GF-D8 (cell line): ENCODE data around the gene DHH.
"Not testable (repeated sequence)": the region's sequence is repeated elsewhere in the genome, so short reads cannot be mapped to it uniquely, and the experiment has no call there.

Source experiments
- DNase-seq: peaks from one replicate; lab custom pipeline; 2025; lab: John Stamatoyannopoulos, UW

DHH gene

DNA sequence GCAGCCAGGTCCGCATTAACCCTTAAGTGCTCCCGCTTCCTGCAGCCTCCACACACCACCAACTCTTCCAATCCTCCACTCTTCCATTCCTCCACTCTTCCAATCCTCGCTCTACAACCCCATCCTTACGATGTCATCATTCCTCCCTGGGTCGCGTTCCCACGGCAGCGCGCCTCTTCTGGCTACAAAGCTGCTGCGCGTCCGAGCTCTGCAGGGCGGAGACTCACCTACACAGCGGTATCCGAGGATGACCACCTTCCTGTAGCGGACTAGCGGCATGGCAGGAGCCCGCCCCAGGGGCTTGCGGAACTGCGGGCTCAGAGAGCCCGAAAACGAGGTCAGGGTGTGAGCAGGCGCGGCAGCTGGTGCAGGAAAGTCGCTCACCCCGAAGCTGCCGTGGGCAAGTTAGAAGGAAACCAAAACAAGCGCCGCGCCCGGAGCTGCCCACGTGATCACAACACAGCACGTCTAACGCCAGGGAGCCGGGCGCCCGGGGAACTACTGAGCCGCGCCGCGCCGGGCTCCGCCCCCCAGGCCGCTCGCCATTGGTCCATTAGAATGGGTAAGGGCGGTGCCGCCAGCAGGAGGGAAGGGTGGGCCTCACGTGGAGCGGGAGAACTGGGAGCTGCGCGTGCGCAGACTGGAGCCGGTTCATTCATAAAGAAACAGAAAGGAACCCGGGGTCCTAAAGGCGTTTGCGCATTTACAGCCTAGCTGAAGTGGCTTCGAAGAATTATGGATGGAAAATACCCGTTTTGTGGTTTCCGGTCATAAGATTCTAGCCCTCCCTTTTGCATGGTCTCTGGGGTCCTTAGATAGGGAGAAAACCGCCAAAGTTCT is 24.9 kb downstream of the DHH start, which contains the start of gene RHEBL1:
RHEBL1 (minus strand) TSS at position 473 of the 840 bp plus-strand sequence; CDS start at position 279, 194 bp downstream.
- DNase-seq, result peak; percentile 90

DNA sequence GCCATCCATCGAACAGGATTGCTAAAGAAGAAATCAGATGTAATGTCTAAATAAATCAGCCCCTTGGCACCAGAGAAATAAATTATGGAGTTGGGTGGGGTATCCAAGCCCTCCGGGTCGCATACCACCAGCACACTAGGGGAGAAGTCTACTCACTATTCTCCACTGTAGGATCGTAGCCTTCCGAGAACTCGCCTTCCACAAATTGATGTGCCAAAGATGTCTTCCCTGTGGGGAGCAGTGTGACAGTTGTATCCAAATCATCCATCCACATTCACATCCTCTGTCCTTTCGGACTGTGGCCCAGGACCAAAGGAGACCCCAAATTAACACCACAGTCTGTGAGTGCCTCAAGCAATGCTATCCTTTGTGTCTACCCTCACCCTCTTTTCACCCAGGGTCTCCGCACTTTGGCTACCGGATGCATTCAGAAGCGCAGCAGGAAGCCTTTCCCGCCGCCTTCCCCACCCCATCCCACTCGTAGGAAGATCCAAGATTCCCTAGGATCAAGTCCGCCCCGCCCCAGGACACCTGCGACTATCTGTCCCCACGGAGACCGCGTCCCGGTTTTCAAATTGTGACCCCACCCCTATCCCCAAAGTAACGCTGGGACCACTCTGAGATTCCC is 25.6 kb downstream of the DHH start:
- no peak for DNase-seq

DNA sequence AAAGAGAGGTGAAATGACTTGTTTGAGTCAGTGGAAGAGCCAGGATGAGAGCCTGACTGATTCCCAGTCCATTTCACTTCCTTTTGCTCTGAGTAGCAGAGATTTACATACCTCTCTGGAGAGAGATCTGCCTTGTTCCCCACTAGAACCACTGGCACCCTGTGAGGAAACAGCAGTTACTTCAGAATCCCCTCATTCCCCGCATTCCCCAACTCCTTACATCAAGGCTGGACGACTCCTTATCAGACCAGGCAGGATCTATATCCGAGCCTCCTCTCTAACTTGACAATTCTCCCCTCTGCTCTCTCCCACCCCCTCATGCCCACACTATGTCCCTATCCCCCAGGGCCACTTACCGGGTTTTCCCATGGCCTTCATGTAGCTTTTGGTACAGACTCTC is 28.5 kb downstream of the DHH start:
- DNase-seq, result no peak

DNA sequence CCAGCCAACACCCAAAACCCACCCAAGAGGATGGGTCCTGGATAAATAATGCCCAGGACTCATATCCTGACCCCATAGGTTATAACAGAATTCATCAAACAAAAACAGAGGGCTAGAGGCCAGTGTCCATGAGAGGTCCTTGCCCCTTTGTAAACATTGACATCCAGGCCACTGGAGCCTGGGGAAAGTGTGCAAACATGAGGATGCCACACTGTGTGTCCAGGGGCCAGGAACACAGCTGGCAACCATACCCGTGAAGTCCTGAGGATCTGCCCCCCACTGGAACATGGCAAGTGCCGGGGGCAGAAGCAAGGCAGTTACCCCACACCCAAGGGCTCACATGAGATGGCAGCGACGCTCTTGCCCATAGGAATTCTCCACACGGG is 29.8 kb downstream of the DHH start:
- DNase-seq, result no peak

DNA sequence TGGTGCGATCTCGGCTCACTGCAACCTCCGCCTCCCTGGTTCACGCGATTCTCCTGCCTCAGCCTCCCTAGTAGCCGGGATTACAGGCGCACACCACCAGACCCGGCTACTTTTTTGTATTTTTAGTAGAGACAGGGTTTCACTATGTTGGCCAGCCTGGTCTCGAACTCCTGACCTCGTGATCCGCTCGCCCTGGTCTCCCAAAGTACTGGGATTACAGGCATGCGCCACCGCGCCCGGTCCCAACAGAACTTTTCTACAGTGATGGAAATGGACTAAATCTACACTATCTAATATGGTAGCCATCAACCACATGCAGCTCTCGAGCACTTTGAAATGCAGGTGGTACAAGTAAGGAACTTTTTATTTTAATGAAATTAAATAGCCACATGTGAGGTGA is 32.7 kb downstream of the DHH start:
- DNase-seq, result not testable (repeated sequence)

- no peak for DNase-seq
Measured at GRCh38 chr12:49061157-49061650, 33.4 kb downstream of the DHH start.

- peak; percentile 57 for DNase-seq
Measured at GRCh38 chr12:49060237-49061156, 34.1 kb downstream of the DHH start, which contains the start of gene KMT2D. TSS of gene KMT2D (minus strand) at chr12:49060794. CDS start at chr12:49055324, 5,470 bp downstream.

DNA sequence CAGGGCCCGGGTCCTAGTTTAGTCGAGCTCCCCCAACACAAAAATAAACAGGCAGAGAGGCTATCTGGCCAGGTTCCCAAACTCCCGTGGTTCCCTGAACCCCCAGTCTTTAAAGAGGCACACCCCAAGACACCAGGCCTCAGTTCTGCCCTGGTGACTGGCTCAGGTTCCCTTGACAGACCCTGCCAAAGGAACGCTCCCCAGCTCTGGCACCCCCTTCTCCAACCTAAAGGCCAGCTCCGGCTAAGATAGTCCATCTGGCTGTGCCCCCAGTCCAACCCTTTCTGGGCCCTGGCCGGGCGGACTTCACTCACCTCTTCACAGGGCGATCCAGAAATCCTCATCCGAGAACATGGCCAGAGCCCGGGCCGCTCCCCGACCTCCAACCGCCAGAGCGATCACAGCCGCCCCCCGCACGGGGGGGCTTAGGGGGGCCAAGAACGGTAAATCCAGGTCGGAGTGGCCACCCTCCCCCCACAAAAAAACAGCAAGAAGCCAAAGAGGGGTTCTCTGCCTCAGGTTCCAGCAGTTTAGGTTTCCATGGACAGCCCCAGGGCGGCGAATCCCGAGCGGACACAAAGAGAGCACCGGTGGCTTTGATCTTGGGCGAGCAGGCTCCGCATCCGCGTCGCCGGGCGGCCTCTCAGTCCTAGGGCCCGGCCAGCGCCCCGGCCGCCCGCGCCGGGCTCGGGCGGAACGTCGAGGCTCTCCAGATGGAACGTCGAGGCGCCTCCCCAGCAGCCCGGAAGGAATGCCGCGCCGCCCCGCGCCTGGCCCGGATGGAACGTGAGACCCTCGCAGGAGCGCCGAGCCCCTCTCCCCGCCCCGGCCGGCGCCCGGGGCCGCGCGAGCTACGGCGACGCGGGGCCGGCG is 35.1 kb downstream of the DHH start:
- DNase-seq, result no peak

DNA sequence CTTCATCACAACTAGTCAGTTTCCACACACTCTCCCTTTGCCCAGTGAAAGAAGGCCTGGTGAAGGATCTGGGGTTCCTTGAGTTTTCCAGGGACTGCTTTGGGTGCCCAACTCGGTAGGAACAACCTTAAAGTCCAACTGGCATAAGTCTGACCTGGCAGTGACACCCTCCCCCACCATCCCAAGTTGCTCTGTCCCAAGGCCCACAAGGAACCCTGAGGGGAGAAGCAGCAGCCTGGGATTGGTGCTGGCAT is 35.6 kb downstream of the DHH start:
- no peak for DNase-seq

- DNase-seq, result no peak
Measured at GRCh38 chr12:49058366-49059044, 36.1 kb downstream of the DHH start.

GRCh38 chr12:49057888-49058287 is 36.7 kb downstream of the DHH start:
- peak; percentile 3 for DNase-seq

DNA sequence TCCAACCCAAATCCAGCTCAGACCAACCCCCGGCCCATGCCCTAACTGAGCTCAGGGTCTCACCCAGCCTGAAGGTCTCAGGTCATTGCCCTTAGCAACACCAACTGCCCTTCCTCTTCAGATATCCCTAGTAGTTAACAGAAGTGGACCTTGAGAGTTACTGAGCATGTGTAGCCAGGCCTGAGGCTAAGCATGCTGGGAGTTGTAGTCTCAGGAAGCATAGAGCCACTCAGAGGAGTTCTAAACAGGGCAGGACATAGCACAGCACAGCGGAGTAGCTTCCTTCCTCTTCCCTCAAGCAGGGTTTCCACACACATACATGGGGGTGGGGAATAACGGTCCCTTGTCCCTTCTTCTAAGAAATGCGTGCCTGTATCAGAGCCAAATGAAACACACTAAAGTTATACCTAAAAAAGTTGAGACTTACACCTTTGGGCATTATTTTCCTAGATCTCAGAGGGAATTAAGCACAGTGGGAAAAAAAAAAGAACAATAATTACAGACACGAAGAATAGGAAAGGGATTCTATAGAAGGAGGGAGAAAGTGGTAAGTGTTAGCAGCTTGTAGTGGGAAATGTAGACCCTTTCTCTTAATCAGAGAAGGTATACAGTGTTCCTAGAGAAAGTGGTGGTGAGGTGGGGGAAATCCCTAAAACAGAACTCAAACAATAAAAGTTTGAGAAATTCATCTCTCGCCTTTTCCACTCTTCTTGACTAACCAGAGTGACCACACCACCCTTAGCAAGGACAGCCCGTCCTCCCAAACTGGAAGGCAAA is 38.4 kb downstream of the DHH start:
- peak; percentile 94 for DNase-seq

GRCh38 chr12:49055092-49055491 is 39.5 kb downstream of the DHH start:
- DNase-seq, result no peak

- DNase-seq, result no peak
Measured at GRCh38 chr12:49054524-49054923, 40.1 kb downstream of the DHH start.

GRCh38 chr12:49054096-49054495 is 40.5 kb downstream of the DHH start:
- no peak for DNase-seq

DNA sequence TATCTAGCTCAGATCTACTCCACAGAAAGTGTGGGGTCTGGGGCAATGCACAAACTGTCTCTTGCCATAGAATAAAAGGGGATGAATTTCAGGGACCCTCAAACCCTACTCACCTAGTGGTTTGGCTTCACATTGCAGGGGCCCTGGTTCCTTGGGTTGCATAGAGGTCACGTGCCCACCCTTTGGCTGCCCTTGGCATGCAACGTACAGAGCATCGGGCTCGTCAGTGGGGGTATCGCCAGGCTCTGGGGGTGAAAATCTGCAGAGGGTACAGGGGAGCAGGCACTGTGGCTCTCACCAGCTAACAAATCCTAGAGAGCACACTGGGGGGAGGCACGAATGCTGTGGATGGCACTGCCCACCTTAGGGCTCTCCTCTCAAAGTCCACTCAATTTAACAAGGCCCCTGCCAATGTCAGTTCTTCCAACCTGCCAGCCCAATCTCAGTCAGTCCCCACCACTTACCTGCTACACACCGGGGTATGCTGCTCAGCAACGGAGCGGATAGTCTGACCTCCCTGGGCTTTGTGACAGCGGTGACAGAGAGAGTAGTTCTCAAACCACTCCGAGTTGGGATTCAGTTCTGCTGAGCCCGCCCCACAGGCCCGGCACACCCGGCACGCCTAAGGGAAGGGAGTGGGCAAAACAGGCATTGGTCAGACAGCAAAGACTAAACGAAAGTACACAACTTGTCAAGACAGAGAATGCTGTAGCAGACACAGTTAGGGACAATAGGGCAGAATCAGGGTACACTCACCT is 42.0 kb downstream of the DHH start:
- no peak for DNase-seq

GRCh38 chr12:49051777-49052438 is 42.7 kb downstream of the DHH start:
- DNase-seq, result no peak

- no peak for DNase-seq
Measured at GRCh38 chr12:49051373-49051764, 43.2 kb downstream of the DHH start.
